Thyroid gland (tissue), 4 donors: Measurements from ENCODE around the gene BAZ1B. TPM values are rescaled to one million over a fixed set of nuclear protein-coding genes. Genes with fewer than 3 reads are reported as not detected.
"Not testable (repeated sequence)": the region's sequence is repeated elsewhere in the genome, so short reads cannot be mapped to it uniquely, and the experiment has no call there.

Experiments used
- DNase-seq, 2 donors: peaks; one replicate each; pipeline ENCODE4 v3.0.0-alpha.2; 2019
- H3K27ac ChIP-seq, 3 donors: fragments of 200-600 bp; sonication (generic); 1 replicate in 2 of 3; 2 replicates in 1 of 3; pipeline ENCODE4 v1.5.1; 2016 to 2019; ENCODE audit warnings: mild to moderate bottlenecking in 1 of 3, moderate library complexity in 1 of 3
- H3K27me3 ChIP-seq: fragments of 200-600 bp; sonication (generic); one replicate; pipeline ENCODE4 v1.5.1; 2019
- H3K36me3 ChIP-seq, 2 donors: fragments of 200-600 bp; sonication (generic); one replicate each; pipeline ENCODE4 v1.5.1; 2016 to 2019
- H3K4me1 ChIP-seq, 2 donors: fragments of 200-600 bp; sonication (generic); one replicate each; pipeline ENCODE4 v1.5.1; 2017 to 2019
- H3K4me3 ChIP-seq, 3 donors: fragments of 200-600 bp; sonication (generic); replicated peaks in 1 of 3; 1 replicate in 2 of 3; 2 replicates in 1 of 3; pipeline ENCODE4 v1.5.1; 2016; ENCODE audit warnings: mild to moderate bottlenecking in 1 of 3
- H3K9me3 ChIP-seq: fragments of 200-600 bp; sonication (generic); one replicate; pipeline ENCODE4 v1.5.1; 2017
- POLR2A ChIP-seq, 2 donors: fragments of 450-650 bp; IDR thresholded peaks; one replicate each; pipeline ENCODE4 v1.6.1; 2017; ENCODE audit warnings: antibody characterized with exemption in 2 of 2, mild to moderate bottlenecking in 2 of 2, moderate library complexity in 1 of 2
- WGBS, 2 donors: methylation state at CpG; one replicate each; pipeline ENCODE4 v1.1.5; 2017; 5-methylcytosine and 5-hydroxymethylcytosine counted together
- intact Hi-C: fragments of 100-400 bp; cut with DNase I; formaldehyde crosslinking; loops from one replicate; pipeline ENCODE4 v1.15.1; 2023
- total RNA-seq, 4 donors: library from RNA; depleted of rRNA; stranded (reverse); fragments of >200 nt; gene quantifications; one replicate each; pipeline ENCODE4 v1.2.3, GENCODE V29; 2016
- TF ChIP-seq, protein P1 (sequence below), 6 experiments: fragments of 200-600 bp in 3 of 6; fragments of 450-650 bp in 3 of 6; sonication (generic) in 3 of 6; IDR thresholded peaks; one replicate each; pipeline ENCODE4 v1.5.1; 2016 to 2019; ENCODE audit warnings: antibody characterized with exemption in 6 of 6, mild to moderate bottlenecking in 2 of 6, inconsistent platforms in 1 of 6, moderate library complexity in 1 of 6

Gene BAZ1B
- total RNA-seq, 4 donors from 2014 or later = 52.8 to 69.0 (median 55.1) TPM

DNA sequence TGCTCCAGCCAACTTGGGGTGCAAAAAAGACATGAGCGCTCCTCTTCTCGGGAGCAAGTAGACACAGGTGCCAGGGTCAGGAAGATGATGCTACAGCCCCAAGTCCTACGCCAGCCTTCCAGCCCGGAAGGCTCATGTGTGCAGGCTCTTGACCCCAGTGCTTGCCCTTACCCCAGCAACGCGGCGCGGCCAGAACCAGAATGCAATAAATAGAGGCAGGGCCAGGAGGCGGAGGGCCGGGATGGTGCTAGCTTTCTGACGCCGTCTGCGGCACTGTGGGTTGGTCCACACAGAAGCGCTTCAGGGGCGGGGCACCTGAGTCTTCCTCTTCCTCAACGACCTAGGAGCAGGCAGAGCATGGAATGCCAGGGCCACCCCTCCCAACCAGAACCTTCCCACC lies 15.0 kb upstream of the BAZ1B start:
- no peak for DNase-seq
- no peak overlapping the region for H3K4me3 ChIP-seq
- no peaks in the 10 kb centered on the region for H3K4me1 ChIP-seq
- no peaks in the 10 kb centered on the region for H3K27me3 ChIP-seq
- peaks cover 54 to 65% of the 10 kb centered on the region in 2 donors for H3K36me3 ChIP-seq
- TF ChIP-seq, protein P1, sequence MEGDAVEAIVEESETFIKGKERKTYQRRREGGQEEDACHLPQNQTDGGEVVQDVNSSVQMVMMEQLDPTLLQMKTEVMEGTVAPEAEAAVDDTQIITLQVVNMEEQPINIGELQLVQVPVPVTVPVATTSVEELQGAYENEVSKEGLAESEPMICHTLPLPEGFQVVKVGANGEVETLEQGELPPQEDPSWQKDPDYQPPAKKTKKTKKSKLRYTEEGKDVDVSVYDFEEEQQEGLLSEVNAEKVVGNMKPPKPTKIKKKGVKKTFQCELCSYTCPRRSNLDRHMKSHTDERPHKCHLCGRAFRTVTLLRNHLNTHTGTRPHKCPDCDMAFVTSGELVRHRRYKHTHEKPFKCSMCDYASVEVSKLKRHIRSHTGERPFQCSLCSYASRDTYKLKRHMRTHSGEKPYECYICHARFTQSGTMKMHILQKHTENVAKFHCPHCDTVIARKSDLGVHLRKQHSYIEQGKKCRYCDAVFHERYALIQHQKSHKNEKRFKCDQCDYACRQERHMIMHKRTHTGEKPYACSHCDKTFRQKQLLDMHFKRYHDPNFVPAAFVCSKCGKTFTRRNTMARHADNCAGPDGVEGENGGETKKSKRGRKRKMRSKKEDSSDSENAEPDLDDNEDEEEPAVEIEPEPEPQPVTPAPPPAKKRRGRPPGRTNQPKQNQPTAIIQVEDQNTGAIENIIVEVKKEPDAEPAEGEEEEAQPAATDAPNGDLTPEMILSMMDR (IDR thresholded peaks at IDR 0.05) = no peak
- TF ChIP-seq POLR2A (IDR thresholded peaks at IDR 0.05) = no peak
- no peak overlapping the region for H3K27ac ChIP-seq
- intact Hi-C loops = no loop called here
- 91 to 94% methylated on average over 14 to 15 of the region's 16 CpGs for WGBS, 2 donors
- no peaks in the 10 kb centered on the region for H3K9me3 ChIP-seq

DNA sequence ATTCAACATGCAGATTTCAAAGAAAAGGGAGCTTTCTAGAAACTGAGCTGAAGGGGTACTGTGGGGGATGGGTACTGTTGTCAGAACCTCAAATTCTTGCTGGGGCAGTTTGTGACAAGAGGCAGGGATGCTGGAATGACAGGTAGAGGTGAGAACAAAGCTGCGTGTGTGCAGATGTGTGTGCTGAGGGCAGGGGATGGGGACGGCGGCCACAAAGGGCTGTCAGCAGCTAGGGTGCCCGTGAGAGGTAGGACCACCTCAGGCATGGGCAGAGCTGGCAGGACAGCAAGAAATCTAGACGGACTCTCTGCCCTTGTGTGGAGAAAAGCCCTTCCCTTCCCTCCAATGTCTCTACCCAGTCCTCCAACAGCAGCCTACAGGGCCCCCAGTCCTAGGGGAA lies 14.4 kb upstream of the BAZ1B start:
- peaks cover 51 to 59% of the 10 kb centered on the region in 2 donors for H3K36me3 ChIP-seq
- intact Hi-C loops = no loop called here
- TF ChIP-seq, protein P1 (IDR thresholded peaks at IDR 0.05) = no peak
- TF ChIP-seq POLR2A (IDR thresholded peaks at IDR 0.05) = no peak
- no peak for DNase-seq
- H3K4me1 ChIP-seq = no peaks in the 10 kb centered on the region
- 84 to 87% methylated on average over 5 of the region's 5 CpGs for WGBS, 2 donors
- no peak overlapping the region for H3K27ac ChIP-seq
- H3K27me3 ChIP-seq = no peaks in the 10 kb centered on the region
- no peak overlapping the region for H3K4me3 ChIP-seq
- H3K9me3 ChIP-seq = no peaks in the 10 kb centered on the region

DNA sequence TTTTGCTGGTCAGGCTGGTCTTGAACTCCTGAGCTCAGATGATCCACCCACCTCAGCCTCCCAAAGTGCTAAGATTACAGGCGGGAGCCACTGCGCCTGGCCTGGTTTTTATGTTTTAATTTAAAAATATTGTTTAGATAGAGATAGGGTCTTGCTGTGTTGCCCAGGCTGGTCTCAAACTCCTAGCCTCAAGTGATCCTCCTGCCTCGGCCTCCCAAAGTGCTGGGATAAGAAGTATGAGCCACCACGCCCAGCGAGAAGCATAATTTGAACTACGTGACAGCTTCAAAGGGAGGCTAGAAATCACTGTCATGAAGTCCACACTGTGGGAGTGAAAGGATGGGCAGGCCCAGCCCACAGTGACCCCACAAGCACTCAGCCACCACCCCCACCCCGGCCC lies 13.8 kb upstream of the BAZ1B start:
- H3K9me3 ChIP-seq, DNase-seq, H3K4me1 ChIP-seq, H3K27ac ChIP-seq, H3K27me3 ChIP-seq, H3K4me3 ChIP-seq, intact Hi-C loops: not testable (repeated sequence)
- H3K36me3 ChIP-seq = peaks cover 51 to 55% of the 10 kb centered on the region in 2 donors
- WGBS, 2 donors = 92 to 96% methylated on average over 7 of the region's 7 CpGs

DNA sequence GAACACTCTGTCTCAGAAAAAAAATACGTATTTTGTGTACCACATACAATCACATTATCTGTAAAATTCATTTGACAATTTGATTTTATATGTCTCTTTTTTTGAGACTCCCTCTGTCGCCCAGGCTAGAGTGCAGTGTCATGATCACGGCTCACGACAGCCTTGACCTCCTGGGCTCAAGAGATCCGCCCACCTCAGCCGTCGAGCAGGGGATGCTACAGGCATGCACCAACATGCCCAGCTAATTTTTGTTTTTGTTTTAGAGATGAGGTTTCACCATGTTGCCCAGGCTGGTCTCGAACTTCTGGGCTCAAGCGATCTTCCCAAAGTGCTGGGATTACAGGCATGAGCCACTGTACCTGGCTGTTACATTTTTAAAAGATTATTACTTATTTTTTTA lies 11.6 kb upstream of the BAZ1B start:
- no peak for TF ChIP-seq POLR2A (IDR thresholded peaks at IDR 0.05)
- TF ChIP-seq, protein P1 (IDR thresholded peaks at IDR 0.05) = no peak
- no peaks in the 10 kb centered on the region for H3K4me1 ChIP-seq
- H3K27me3 ChIP-seq = no peaks in the 10 kb centered on the region
- 91 to 93% methylated on average over 9 of the region's 9 CpGs for WGBS, 2 donors
- H3K9me3 ChIP-seq = no peaks in the 10 kb centered on the region
- DNase-seq = no peak
- H3K27ac ChIP-seq = no peak overlapping the region
- H3K36me3 ChIP-seq = peaks cover 34 to 37% of the 10 kb centered on the region in 2 donors
- no peak overlapping the region for H3K4me3 ChIP-seq
- intact Hi-C loops = no loop called here

DNA sequence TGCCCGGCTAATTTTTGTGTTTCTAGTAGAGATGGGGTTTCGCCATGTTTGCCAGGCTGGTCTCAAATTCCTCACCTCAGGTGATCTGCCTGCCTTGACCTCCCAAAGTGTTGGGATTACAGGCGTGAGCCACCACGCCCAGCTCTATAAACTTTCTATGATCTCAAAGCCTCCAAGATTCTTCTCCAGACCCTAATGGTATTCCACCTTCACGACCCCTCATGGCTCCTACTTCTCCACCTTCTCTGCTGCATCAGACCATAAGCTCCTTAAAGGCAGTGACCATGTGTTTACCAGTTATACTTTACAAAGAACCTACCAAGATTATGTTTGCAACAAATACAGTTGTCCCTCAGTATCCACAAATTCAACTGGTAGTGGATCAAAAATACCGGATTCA lies 10.1 kb upstream of the BAZ1B start:
- WGBS, 2 donors = 95 to 99% methylated on average over 6 of the region's 6 CpGs
- no peak for TF ChIP-seq POLR2A (IDR thresholded peaks at IDR 0.05)
- TF ChIP-seq, protein P1 (IDR thresholded peaks at IDR 0.05) = no peak
- intact Hi-C loops = no loop called here
- Histone ChIP-seq H3K36me3 (peaks cover 18 to 22% of the 10 kb centered on the region in 2 donors), H3K27me3 (no peaks in the 10 kb centered on the region), H3K4me3 (no peak overlapping the region), H3K27ac (no peak overlapping the region), H3K9me3 (no peaks in the 10 kb centered on the region), H3K4me1 (no peaks in the 10 kb centered on the region)
- no peak for DNase-seq

DNA sequence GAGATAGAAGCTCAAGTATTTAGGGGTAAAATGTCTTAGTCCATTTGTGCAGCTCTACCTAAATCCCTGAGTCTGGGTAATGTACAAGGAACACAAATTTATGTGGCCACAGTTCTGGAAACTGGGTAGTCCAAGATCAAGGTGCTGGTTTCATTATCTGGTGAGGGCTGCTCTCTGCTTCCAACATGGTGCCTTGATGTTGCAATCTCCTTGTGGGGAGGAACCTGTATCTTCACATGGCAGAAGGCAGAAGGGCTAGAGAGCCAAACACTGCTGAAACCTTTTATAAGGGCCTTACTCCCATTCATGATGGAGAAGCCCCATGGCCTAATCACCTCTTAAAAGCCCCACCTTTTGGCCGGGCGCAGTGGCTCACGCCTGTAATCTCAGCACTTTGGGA lies 8.7 kb upstream of the BAZ1B start:
- WGBS, 2 donors = 81 to 100% methylated on average over 3 of the region's 3 CpGs
- Histone ChIP-seq H3K9me3 (no peaks in the 10 kb centered on the region), H3K27ac (no peak overlapping the region), H3K4me1 (no peaks in the 10 kb centered on the region), H3K4me3 (no peak overlapping the region), H3K36me3 (peaks cover 5 to 8% of the 10 kb centered on the region in 2 donors), H3K27me3 (no peaks in the 10 kb centered on the region)
- DNase-seq = no peak
- intact Hi-C loops = no loop called here
- TF ChIP-seq, protein P1 (IDR thresholded peaks at IDR 0.05) = no peak
- TF ChIP-seq POLR2A (IDR thresholded peaks at IDR 0.05) = no peak
